GM18505 (cell line): ENCODE data around the gene DIPK1C.

Source experiments
- ATAC-seq: cut with Tn5 transposase; IDR thresholded peaks from one replicate; pipeline ENCODE4 v1.9.1; 2021; ENCODE audit not compliant: unreplicated experiment
- POLR2A ChIP-seq: IDR thresholded peaks from 4 replicates; pipeline ENCODE4 v1.6.1; 2011; ENCODE audit warnings: borderline replicate concordance; ENCODE audit not compliant: insufficient read depth, insufficient read length; ENCODE audit errors: extremely low read depth

The DIPK1C gene

GRCh38 chr18:74454279-74454751 lies 2.8 kb downstream of the DIPK1C start:
- TF ChIP-seq POLR2A: no peak
- no peak for ATAC-seq

GRCh38 chr18:74453642-74454198 lies 3.4 kb downstream of the DIPK1C start:
- ATAC-seq: no peak
- TF ChIP-seq POLR2A: no peak

GRCh38 chr18:74453016-74453566 lies 4.0 kb downstream of the DIPK1C start:
- TF ChIP-seq POLR2A: no peak
- no peak for ATAC-seq

- TF ChIP-seq POLR2A: no peak
- ATAC-seq: no peak
These were observed 6.0 kb downstream of the DIPK1C start for GRCh38 chr18:74451148-74451547.

- no peak for TF ChIP-seq POLR2A
- ATAC-seq: no peak
These were observed 6.5 kb downstream of the DIPK1C start for GRCh38 chr18:74450626-74451025.

GRCh38 chr18:74447404-74448152 lies 9.5 kb downstream of the DIPK1C start:
- ATAC-seq: no peak
- TF ChIP-seq POLR2A: no peak

- ATAC-seq: no peak
- no peak for TF ChIP-seq POLR2A
These were observed 10.3 kb downstream of the DIPK1C start for GRCh38 chr18:74446631-74447403.

- no peak for ATAC-seq
These were observed 10.9 kb downstream of the DIPK1C start for GRCh38 chr18:74446178-74446577.

GRCh38 chr18:74445585-74445984 lies 11.5 kb downstream of the DIPK1C start:
- ATAC-seq: no peak
- no peak for TF ChIP-seq POLR2A

More at GRCh38 chr18:74446178-74446577, 10.9 kb downstream of the DIPK1C start:
- TF ChIP-seq POLR2A: no peak

- ATAC-seq: no peak
- TF ChIP-seq POLR2A: no peak
These were observed 13.0 kb downstream of the DIPK1C start for GRCh38 chr18:74444104-74444503.

- no peak for ATAC-seq
- TF ChIP-seq POLR2A: no peak
These were observed 16.2 kb downstream of the DIPK1C start for GRCh38 chr18:74440808-74441427.

GRCh38 chr18:74438091-74438490 lies 19.0 kb downstream of the DIPK1C start:
- TF ChIP-seq POLR2A: no peak

GRCh38 chr18:74436158-74436769 lies 20.8 kb downstream of the DIPK1C start:
- no peak for TF ChIP-seq POLR2A
- no peak for ATAC-seq

More at GRCh38 chr18:74438091-74438490, 19.0 kb downstream of the DIPK1C start:
- ATAC-seq: no peak

- no peak for TF ChIP-seq POLR2A
- no peak for ATAC-seq
These were observed 21.4 kb downstream of the DIPK1C start for GRCh38 chr18:74435740-74436139.
